GM19452 (cell line): Measurements from ENCODE around the gene PPP1R26.
A peak's percentile ranks its signal among the peaks of the same experiment; 100 is the strongest.

Experiments used
- ATAC-seq: cut with Tn5 transposase; IDR thresholded peaks from one replicate; pipeline ENCODE4 v1.9.1; 2021; ENCODE audit not compliant: unreplicated experiment

Gene PPP1R26

DNA sequence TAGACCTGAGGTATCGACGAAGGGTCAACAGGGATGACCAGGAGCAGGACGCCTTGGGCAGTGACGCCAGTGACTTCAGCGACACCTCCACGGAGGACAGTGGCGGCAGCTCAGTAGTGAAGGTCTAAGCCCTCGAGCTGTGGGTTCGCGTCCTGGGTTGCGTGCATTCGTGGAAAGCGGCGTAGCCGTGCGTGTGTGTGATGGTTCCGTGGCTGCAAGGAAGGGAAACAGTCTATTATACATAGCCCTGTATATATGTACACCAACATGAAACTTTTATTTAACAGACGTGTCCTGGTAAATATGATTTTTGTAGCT lies 8.4 kb downstream of the PPP1R26 start:
- ATAC-seq, result no peak

DNA sequence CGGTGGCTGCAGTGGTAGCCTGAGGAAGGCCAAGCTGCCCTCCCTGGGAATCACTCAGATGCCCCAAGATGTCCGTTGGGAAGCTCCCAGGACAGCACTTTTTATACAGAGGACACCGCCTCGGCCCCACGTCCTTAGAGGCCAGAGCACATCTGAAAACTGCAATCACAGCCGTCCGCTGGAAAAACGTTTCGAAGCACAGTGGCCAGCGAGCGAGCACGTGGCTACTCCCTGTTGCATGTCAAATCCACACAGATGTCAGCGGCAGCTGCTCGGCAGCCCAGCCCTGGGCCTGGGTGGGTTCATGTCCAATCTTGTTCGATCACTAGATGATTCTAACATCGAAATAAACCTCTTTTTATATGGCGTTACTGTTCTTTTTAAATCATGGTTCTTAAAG lies 8.9 kb downstream of the PPP1R26 start:
- ATAC-seq, result no peak

DNA sequence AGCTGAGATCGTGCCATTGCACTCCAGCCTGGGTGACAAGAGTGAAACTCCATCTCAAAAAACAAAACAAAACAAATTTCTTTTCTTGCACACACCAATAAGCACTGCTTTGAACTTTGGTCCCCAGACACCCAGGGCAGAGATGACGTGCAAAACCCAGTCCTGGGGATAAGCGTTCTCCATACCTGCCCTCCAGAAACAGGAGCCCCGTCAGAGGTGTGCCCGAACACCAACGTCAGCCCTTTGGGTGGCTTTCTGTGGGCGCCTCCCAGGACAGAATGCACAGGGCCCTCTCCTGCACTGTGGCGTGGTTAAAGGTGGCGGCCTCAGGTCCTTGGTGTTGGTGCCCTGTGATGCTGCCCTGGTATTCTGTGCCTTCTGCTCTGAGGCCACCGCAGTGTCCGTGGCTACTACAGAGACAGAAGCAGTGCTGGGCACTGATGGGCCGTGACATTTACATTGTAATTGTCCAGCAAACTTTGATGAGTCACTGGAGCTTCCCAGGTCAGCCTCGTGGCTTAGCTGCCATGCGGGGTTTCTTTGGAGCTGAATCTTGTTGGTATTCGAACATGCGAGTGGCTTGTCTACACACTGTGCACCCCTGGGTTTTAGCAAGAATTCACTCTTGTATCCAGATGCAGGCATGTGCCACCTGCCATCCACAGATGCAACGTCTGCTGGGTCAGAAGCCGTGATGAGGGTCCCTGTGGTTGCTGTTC lies 9.8 kb downstream of the PPP1R26 start:
- no peak for ATAC-seq

DNA sequence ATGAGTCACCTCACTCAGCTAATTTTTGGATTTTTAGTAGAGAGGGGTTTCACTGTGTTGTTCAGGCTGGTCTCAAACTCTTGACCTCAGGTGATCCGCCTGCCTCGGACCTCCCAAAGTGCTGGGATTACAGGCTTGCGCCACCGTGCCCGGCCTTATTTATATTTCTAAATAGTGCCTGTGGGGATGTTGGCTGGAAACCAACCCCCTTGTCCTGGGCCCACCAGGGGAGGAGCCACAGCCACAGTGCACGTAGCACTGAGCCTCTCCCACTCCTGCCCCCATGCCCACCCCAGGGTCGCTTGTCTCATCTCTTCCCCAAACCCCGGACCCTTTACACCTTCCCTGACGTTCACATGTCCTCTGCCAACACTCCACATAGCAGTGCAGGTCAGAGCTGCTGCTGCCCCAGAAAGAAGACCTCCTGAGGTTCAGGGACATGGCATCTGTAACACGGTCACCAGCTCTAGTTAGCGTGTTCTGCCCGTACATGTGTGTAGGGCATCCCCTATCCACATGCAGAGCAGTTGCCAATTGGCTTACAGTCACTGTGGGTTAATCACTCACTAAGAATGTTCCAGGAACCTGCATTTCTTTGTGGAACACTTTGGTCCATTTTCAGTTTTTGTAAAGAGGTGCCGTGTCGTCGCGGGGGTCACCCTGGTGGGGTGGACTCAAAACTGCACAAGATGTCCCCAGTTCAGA lies 10.7 kb downstream of the PPP1R26 start:
- ATAC-seq, result no peak

DNA sequence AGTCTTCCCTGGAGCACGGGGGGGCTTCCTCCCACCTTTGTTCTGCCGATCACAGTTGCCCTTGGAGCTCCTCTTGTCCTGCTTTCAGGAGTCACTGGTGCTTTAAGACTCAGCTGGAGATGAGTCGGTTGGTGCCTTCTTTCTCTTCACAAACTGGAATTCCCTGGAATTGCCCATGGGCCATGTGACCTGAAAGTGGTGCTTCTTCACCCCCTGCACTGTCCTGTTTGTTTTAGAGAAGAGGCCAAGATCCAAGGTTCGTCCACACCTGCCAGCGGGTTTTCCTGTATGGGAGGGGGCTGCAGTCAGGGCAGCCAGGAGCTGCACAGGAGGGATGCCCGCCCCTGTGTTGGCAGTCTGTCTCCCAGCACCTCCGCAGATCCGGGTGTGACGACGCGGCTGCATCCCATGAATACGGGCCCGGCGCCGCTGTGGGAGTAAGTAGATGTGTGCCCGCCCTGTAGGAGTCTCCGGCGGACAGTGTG lies 11.4 kb downstream of the PPP1R26 start:
- no peak for ATAC-seq

DNA sequence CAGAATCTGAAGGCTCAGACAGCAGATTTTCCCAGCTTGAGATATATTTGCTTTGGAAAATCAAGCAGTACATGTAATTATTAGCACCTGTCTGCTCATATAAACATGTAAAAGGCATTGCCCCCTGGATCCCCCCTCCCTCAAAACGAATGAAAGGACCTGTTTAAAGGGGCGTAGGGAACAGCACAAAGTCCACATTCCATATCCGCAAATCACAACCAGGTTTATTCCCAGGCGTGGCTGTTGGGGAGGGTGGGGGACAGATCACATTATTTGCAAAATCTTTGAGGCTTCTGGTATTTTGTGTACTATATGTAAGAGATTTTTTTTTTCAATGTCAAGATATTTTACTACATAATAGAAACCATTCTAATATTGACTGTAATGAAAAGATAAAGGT lies 12.2 kb downstream of the PPP1R26 start:
- ATAC-seq, result no peak

DNA sequence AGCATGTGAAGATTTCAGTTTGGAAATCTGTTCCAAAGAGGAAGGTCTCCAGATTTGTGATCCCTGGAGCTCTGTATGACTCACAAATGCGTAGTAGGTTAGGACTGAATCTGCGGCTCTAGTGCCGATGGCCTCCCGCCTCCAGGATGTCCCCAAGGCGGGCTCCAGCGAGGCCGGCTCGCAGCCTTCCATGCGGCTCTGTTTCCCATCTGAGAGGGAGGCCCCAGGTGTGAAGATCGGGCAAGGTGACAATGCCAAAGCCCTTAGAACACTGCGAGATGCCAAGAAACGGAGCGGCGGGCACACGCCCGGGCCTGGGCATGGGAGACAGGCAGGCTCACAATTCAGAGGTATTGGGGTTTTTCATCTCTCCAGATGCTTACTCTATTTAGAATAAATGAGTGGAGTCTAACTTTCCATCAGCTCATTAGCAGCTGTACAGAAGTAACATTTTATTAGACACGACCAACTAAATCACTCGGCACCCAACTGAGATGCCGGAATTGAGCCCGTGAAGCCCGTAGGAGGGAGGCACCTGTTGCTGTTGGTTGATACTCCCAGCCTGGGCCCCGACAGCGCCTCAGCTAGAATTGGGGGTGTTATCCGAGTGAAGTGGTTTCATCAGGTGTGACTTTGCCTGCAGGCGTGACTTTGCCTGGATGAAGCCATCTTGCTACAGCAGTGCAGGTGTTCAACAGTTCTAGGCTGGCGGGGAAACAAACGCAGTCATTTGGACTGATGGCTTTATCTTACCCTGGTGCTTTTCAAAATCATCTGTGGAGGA lies 13.5 kb downstream of the PPP1R26 start:
- no peak for ATAC-seq

DNA sequence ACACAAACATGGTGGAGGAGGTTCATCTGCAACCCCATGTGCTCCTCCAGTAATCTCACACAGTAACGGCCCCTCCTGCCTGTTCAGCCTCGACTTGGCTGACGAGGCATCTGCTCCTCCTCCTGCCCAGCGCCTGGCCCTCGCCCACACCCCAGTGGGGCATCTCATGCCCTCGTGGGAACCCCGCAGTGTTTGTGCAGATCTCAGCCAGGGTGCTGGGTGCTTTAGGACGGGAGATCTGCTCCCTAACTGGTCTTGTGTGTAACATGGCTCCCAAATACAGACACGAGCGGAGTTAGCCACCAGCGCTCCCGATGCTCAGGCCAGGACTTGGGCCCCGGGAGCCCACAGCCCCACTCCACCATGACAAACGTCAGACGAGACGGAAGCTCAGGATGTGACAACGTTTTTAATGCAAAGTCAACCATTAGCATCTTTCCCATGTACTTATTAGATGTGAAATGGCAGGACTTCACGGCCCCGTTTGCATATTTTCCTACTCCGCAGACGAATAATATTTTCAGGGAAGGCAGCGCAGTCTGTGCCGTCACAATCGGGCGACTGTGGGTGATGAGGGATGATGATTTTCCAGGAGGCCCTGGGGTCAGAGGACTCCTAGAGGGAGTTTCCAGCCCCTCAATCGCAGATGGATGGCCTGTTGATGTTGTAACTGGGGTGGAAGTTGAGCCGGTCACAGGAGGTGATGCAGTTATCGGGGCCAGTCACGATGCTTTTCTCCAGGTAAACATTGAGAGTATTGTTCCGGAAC lies 15.4 kb downstream of the PPP1R26 start:
- no peak for ATAC-seq

DNA sequence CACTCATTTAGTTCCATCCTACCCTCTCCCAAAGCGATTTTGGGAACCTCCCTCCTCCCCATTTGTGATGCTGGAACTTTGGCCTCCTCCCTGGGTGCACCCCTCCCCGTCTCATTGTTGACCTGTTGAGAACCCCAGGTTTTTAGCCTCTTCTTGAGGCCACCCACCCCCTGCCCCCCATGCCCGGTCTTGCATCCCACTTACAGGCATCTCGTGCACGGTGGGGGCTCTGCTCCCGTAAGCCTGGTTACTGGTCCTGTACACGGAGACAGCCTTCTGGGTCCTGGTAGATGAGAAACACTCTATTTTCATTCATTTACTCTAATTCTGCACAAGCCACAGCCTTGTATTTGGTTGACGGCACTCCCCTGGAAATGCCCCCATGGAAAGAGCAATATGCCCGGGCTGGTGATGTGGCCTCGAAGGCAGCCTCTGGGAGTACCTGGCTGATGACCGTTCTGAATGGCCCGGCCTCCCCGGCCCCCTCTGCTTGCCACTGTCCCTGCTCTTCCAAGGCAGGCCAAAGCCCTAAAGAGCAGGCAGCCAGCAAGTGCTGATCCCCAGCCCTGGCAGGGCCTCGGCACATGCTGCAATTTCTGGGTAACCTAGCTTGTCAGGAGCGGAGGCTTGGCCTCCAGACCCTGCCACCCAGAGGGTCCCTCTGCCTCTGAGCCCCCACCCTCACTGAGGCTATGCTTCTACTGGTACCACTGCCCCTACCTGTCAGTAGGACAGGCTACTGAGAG lies 19.0 kb downstream of the PPP1R26 start:
- ATAC-seq, result no peak

DNA sequence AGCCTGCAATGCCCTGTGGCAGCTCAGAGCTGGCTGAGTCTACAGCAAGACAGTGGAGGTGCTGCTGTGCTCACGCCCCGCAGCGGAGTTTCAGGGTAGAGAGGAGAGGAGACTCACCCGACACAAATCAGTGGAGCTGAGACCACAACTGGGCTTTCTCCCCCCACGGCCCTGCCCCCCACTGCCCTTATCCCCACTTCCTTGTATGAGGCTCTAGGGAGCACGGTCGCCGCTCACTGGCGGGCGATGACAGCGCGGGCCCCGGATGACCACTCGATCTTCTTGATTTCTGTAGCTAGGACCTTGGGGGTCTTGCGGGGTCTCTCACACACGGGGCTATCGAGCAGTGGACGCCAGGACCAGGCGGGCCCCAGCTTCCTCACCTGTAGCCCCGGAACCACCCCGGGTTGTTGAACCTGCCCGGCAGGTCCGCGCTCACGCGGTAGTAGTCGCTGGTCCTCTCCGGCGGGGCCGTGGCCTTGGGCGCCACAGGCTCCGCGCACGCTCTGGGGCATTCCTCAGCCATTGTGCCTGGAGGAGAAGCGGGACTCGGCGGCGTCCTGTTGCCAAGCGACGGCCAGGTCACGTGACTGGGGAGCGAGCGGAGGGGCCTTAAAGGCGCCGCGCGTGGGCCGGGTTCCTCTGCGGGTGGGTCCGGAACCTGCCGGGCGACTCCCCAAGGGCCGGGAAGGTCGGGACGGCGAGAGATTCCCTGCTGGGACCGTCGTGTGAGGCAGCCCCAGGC lies 19.9 kb downstream of the PPP1R26 start:
- peak; percentile 41 for ATAC-seq

DNA sequence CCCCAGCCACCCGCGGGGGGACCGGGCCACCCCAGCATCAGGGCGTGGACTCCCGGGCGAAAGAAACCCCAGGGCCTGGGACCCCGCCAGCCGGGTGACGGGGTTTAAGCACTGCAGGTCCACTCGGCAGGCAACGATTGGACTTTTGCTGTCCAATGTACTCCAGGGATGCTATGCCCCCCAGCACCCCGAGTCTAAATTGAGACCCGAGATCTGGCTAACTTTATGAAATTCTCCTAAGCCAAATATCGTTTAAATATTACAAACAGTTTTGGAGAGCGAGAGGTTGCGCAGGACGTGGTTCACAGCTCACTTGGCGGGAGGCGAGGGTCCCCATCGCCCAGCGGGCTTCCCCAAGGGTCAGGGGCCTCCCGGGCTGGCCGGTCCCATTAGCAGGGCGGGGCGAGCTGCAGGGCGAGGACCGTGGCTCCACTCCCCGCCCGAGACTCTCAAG lies 20.5 kb downstream of the PPP1R26 start:
- no peak for ATAC-seq

DNA sequence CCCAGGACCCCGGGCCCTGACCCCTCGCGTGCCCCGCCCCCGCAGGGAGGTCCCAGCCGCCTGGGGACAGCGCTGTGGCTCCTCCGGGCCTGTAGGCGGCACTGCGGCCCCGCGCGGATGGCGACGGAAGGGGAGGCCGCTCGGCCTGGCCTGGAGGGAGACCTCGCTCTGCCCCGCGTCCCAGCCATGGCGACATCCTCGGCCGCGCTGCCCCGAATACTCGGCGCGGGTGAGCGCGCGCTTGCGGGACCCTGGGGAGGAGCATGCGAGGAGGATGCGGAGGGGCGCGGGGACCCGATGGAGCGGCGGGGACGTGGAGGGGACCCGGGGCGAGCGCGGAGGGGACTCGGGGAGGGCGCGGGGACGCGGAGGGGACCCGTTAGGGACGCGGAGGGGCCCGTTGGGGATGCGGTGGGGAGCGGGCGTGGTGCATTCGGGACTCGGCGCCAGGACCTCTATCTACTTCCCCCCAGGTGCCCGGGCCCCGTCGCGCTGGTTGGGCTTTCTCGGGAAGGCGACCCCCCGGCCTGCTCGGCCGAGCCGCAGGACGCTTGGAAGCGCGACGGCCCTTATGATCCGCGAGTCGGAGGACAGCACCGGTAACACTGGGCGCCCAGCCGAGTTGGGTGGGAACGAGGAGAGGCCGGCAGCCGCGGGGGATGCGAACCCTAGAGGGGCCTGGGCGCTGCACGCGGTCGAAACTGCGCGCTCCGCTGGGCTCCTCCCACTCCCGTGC lies 21.1 kb downstream of the PPP1R26 start, which contains the start of gene MRPS2:
MRPS2 (plus strand) TSS at position 158 of the 736 bp plus-strand sequence; CDS start at position 187, 29 bp downstream.
- ATAC-seq, result peak; percentile 82

DNA sequence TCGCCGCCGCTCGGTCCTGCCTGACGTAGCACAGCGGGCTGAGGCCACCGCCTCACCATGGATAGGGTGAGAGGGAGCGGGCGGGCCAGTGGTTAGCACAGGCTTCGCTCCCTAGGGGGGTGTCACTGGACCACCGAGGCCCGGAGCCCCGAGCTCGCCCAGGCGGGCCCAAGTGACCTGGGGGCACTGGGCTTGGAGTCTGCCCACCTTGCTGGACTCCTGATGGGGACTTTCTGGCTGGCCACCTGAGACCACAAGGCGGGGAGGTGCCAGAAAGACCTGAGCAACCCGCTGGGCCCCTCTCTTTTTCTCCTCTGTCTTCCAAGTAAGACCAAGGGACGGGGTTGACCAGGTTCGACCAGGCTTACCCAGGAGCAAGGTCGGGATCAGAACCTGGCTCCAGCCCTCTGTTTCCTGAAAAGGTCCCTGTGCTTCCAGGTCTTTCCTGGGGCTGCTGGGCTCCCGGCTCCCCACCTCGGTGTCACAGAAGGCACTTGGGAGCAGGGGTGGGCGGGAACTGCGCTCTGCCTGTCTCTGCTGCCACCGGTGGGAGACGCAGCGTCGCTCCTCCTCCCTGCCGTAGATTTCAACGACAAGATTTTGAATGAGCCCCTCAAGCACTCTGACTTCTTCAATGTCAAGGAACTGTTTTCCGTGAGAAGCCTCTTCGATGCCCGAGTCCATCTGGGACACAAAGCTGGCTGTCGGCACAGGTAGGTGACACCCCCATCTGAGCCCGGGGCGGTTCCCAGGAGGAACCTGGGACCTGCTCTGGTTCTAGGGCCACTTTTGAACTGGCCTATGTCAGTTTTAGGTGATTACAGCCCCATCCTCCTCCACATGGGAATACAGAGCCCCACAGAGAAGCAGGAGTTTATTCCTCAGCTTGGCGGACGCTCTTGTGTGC lies 21.9 kb downstream of the PPP1R26 start:
- ATAC-seq, result no peak

DNA sequence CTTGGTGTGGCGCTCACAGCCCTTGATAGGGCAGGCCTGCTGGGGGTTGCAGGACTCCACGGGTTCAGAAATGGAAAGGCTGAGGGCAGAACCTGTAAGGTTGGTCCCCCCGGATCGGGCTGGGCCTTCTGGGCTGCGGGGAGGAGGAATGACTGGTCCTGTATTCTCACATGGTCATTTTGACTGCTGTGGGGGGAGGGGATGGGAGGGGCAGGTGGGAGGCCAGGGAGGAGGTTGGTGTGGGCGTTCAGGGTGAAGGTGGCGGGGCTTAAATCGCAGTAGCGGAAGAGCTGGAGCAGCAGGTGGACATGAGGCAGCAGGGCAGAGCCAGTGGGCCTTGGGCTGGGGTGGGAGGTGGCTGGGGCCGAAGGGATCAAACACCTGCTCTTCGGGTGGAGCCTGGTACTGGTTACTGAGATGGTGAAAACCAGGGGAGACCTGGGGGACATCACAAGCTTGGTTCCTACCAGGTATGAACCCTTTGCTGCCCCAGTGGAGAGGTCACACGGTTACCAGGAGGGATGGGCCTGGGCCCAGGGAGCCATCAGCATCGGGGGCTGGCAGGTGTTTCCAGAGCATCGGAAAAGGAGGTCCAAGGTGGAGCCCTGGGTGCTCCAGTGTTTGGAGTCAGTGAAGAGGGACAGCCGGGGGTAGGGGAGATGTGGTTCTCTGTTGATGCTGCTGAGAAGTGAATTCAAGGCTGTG lies 22.7 kb downstream of the PPP1R26 start:
- ATAC-seq, result no peak

DNA sequence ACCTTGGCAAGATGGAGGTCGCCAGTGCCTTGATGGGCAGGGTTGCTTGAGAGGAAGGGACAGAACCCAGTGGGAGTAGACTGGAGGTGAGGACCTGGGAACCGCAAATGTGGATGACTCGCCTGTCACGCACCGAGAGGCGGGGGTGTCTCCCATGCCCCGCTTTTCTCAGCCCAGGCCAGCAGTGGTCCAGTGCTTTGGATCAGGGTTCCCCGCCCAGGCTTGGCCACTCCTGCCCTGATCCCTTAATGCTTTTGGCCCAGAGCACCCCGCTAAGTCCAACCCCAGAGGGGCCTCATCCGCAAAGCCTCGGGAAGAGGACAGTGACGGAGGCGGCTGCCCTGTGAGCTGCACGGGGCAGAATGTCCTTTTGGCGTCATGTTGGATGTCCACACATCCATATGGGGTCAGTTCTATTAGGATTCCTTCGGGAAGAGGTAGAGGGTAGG lies 23.3 kb downstream of the PPP1R26 start:
- ATAC-seq, result no peak

DNA sequence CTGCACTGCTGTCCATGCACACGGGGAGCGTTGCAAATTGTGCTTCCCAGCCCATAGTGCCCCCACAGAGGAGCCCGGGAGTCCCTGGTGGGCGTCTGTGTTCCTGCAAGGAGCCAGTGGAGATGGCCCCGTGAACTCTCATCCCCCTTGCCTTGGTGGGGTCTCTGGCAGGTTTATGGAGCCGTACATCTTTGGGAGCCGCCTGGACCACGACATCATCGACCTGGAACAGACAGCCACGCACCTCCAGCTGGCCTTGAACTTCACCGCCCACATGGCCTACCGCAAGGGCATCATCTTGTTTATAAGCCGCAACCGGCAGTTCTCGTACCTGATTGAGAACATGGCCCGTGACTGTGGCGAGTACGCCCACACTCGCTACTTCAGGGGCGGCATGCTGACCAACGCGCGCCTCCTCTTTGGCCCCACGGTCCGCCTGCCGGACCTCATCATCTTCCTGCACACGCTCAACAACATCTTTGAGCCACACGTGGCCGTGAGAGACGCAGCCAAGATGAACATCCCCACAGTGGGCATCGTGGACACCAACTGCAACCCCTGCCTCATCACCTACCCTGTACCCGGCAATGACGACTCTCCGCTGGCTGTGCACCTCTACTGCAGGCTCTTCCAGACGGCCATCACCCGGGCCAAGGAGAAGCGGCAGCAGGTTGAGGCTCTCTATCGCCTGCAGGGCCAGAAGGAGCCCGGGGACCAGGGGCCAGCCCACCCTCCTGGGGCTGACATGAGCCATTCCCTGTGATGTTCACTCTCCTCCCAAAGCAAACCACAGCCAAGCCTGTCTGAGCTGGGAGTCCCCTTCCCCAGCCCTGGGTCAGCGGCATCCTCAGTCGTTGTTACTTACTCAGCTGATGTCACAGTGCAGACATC lies 24.0 kb downstream of the PPP1R26 start:
- no peak for ATAC-seq
